GM21367 (cell line): ENCODE results near the gene SEMA7A.
"Not testable (repeated sequence)": the region's sequence is repeated elsewhere in the genome, so short reads cannot be mapped to it uniquely, and the experiment has no call there.

Experiments
- ATAC-seq: cut with Tn5 transposase; IDR thresholded peaks from one replicate; pipeline ENCODE4 v1.9.1; 2021; ENCODE audit not compliant: unreplicated experiment

SEMA7A gene

GRCh38 chr15:74400313-74400860, 33.4 kb downstream of the SEMA7A start:
- no peak for ATAC-seq

DNA sequence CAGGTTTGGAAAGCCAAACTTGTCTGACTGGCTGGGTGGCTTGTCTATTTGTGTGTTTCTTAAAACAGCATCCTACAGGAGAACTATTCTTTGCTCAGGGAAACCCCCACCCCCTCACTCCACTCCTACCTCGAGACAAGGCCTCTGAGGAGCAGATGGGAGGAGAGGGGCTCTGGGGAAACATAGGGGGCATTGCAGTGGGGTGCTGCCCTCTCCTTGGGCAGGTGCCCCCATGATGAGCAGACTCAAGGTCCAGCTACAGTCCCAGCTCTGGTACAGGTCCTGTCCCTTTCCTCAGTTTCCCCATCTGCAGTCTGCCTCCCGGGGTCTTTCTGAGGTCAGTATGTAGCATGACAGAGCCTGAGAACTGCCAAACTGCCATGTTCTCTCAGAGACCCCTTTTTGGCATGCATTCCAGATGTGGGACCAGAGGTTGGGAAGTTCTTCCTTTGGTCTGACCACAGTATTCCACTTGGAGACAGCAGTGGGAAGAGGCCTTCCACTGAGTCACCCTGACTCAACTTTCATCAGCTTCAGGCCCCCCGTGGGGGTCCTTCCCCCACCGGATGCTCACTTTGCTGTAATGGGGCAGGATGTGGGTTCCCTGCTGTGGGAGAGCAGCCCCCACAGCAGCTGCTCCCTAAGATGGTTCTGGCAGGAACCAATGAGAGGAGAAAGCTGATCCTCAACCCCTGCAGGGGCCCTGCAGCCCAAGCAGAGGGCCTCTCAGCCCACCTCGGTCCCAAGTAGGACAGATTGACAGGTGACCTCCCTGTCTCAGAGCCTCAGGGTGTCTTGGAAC, 34.0 kb downstream of the SEMA7A start:
- no peak for ATAC-seq

DNA sequence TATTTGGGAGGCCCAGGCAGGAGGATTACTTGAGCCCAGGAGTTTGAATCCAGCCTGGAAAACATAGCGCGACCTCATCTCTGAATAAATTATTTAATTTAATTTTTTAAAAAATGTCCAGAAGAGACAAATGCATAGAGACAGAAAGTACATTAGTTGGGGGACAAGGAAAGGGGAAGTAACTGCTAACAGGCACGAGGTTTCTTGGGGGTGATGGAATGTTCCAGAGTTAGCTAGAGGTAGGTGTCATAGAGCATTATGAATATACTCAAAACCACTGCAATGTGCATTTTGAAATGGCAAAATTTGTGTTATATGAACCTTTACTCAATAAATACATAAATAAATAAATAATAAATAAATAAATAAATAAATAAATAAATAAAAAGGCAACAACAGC, 34.7 kb downstream of the SEMA7A start:
- no peak for ATAC-seq

GRCh38 chr15:74398183-74398582, 35.6 kb downstream of the SEMA7A start:
- ATAC-seq, result no peak

DNA sequence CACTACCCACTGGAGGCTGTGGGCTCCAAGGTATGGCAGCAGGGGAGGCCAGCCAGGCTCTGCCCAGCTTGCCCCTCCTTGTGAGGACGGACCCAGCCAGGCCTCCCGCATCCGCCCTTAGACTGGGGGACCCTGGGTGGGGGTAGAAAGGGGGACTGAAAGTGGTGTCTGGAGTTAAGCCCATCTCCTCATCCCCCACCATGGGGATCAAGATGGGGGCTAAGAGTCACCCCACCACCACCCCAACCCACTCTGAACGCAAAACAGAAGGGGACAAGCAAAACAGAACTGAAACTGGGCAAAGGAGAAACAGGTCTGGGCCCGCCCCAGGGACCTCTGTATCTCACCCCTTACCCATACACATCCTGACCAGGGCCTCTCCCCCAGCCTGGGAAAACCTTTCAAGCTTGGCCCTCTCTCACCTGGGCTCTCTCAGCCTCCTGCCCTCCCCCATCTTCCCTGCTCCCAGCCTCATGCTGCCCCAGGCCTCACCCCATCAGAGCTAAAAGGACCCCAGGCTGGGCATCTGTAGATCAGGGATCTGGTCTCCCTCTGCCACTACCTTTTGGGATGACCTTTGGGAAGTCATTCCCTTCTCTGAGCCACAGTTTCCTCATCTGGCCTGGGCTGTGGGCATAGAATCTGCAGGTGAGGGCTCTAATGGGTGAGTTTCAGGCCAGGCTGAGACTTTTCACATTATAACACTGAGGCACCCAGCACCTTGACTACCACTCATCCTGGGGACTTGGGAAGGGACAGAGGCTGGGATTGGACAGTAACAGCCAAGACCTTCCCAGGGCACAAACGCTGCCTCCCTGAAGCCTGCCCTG, 36.3 kb downstream of the SEMA7A start:
- peak; percentile 20 for ATAC-seq

DNA sequence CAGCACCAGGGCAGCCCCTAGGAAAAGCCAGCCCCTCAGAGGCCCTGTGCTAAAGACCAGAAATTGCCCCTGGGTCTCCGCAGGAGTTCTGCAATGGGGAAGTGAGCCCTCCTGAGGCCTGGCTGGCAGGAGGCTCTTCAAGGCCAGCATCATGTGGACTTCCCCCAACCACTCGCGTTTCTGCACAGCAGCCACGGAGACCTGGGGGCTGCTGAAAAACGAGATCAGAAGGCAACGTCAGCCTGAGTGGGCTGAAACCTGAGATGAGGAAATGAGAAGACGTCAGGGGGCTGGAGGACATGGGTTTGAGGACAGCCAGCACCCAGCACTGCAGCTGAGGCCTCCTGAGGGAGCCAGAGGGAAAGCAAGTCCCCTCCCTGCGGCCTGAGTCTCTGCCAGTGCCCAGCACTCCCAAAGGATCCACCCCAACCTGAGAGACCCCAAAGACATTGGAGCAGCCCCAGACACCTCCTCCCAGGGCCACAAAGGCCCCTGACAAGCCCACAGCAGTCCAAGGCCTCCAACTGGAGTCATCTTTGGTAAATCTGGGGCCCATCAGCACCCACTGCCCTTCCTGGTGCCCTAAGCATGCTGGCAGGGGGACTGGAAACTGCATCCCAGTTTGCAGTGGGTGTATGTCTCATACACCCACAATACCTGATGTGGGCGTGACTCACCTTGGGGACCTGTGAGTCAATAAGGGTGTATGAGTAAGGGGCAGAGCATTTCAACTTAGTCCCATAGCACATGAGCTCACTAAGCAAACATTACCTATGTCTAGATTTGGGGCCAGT, 37.1 kb downstream of the SEMA7A start:
- ATAC-seq, result no peak

DNA sequence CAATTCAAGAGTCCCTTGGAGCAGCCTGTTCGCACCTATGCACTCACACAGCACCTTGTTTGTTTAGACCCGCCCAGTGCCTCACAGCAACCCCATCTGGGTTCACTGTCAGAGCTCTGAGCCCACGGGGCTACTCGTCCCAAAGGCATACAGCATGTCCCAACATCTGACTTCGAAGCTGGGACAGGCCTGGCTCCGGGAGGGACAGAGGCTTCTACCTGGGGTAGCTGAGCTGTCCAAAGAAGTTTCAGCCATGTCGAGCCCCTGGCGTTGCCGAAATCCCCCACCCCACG, 37.7 kb downstream of the SEMA7A start:
- ATAC-seq, result no peak

- ATAC-seq, result no peak
Observed at GRCh38 chr15:74395319-74396145, 38.2 kb downstream of the SEMA7A start.

- ATAC-seq, result no peak
Observed at GRCh38 chr15:74394090-74394846, 39.5 kb downstream of the SEMA7A start.

DNA sequence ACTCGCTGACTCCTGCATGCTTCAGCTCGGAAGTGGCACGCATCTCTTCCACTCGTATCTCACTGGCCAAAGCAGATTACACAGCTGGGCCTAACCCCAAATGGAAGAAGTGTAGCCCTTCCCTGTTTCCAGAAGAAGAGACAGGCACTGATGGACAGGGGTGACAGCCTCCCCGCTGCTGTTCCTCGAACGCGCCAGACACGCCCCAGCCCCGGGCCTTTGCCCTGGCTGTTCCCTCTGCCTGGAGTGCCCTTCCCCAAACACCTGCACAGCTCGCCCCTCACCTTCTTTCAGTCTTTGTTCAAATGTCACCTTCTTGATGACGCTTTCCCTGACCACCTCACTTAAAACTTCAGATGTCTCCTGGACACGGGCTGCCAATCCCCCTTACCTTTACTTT, 40.3 kb downstream of the SEMA7A start:
- no peak for ATAC-seq

DNA sequence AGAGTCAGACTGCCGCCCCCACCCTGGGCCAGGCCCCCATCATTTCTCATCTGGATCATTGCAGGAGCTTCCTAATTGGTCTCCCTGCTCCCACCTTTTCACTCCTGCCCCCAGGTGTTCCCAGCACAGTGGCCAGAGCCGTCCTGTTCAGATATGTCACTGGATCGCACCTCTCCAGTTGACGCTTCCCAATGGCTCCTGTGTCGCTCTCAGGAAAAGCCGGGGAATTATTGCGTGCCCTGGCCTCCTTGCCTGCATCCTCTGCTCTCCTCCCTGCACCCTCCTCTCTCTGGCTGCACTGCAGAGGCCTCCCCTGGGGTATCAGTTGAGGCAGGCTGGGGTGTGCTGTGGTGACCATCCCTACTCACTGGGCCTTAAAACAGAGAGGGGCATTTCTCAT, 40.9 kb downstream of the SEMA7A start:
- ATAC-seq, result no peak

DNA sequence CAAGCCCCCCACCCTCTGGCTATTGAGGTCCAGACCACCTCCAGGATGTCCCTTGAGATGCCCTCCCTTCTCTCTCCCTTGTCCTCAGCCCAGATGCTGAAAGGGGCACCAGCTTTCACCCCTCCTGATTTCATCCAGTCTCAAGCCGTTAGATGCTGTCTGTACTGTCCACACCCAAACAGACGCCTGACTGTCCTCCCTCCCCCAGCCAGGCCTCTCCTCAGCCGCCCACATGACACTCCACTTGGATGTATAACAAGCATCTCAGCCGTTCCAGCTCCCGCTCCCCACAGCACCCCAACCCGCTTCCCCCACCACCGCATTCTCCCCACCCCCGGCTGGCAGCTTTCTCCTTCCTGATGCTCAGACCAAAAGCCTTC, 41.3 kb downstream of the SEMA7A start:
- ATAC-seq, result no peak

DNA sequence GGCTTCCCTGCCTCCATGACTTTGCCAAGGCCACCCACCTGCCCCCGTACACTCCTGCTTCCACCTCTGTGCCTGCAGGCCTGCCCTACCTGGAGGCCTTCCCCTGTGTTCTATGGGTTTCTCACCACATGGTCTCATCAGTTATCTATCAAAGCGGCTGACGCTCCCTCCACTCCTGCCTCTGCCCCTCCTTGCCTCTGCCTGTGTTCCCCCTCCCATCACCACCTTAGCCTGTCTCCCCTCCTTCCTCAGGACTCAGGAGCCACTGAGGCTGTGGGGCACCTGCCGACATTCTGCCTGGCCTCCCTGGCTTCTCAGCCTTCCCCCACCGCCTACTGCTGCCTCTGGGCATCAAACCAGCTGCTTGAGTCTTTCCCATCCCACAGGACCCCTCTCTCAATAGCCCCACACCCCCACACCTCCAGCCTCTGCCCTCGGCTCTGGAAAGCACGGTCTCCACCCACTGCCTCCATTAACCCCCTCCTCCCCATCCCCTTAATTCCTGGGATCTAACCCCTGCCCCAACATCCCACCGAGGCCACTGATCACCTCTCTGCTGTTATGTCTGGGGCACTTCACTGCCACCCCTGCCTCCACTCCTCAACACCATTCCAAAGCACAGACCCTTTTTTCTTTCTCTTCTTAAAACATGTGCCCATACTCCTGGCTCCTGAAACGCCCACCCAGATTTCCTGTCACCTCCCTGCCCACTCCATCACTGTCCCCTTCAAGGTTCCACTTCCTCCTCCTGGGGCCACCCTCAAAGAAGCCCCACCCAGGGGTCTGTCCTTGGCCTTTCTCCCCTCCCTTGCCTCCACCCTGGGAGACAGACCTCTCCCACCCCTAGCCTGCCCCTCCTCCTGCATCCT, 41.9 kb downstream of the SEMA7A start:
- ATAC-seq, result no peak

GRCh38 chr15:74390647-74391288, 43.0 kb downstream of the SEMA7A start:
- ATAC-seq, result no peak

DNA sequence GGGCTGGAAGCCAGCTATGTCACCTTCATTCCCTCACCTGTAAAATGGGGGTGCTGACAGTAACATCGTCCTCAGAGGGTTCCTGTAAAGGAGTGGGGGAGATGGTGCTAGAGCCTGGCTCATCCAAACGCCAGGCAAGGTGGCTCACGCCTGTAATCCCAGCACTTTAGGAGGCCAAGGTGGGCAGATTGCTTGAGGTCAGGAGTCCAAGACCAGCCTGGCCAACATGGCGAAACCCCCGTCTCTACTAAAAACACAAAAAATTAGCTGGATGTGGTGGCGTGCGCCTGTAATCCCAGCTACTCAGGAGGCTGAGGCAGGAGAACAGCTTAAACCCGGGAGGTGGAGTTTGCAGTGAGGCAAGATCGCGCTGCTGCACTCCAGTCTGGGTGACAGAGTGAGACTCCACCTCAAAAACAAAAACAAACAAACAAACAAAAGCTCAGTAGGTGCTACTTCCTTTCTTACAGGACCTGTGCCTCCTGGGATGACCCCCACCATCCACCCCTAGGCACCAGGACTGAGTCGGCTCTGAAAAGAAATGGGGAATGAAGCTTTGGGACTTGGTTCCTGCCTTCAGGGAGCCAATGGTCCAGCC, 43.6 kb downstream of the SEMA7A start:
- ATAC-seq, result not testable (repeated sequence)

DNA sequence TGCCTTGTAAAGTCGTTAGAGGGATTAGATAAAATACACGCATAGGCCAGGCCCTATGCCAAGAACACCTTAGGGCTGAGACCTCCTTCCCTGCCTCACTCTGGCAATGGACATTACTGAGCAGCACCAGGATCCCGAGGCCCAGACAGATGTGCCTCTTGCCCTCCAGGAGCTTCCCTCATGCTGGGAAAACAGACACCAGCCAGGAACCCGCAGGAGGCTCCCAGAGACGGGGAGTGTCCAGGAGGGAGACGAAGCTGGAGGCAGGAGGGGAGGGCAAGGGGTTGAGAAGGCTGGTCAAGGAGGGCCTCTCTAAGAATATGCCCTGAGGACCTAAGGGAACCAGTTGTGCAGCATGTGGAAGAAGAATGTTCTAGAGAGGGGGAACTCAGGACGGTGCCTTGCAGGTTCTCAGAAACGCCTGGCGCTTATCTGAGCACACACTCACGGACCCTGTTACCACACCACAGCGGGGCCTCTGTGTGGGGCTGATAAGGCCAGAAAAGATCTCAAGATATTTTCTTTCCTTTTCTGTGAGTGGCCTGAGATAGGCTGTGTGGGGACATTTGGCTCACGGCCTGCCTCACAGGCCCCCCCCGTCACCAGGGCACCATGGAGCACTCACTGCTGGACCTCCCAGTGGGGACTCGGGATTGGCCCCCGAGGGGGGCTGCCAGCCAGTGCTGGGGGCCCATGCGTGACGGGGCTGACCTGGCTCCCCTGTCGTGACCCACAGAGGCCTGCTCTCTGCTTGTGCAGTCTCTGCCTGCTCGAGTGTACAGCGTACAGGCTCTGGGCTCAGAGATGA, 44.3 kb downstream of the SEMA7A start:
- ATAC-seq, result no peak

GRCh38 chr15:74388363-74388951, 45.3 kb downstream of the SEMA7A start:
- ATAC-seq, result no peak
